OCI-LY1 (cell line): Measurements from ENCODE around the gene CFAP221.

Source experiments
- H2AFZ ChIP-seq: fragments of 200-600 bp; sonication (generic), shearing (Covaris generic); 2 replicates; pipeline ENCODE4 v1.6.0; 2014; ENCODE audit warnings: antibody characterized with exemption, mild to moderate bottlenecking, low read length
- H3F3A ChIP-seq: fragments of 200-600 bp; sonication (generic), shearing (Covaris generic); 2 replicates; pipeline ENCODE4 v1.6.0; 2014; ENCODE audit warnings: mild to moderate bottlenecking, antibody characterized with exemption, low read length, moderate library complexity; ENCODE audit not compliant: insufficient read depth
- H3K27ac ChIP-seq: fragments of 200-600 bp; sonication (generic); 2 replicates; pipeline ENCODE4 v1.5.1; 2014; ENCODE audit warnings: low read length, mixed run types, mild to moderate bottlenecking, low read depth; ENCODE audit not compliant: poor library complexity, severe bottlenecking
- H3K27me3 ChIP-seq: fragments of 200-600 bp; sonication (generic); 2 replicates; pipeline ENCODE4 v1.6.0; 2014; ENCODE audit warnings: antibody characterized with exemption, mild to moderate bottlenecking, low read length, moderate library complexity; ENCODE audit not compliant: insufficient read depth
- H3K36me3 ChIP-seq: fragments of 200-600 bp; sonication (generic); 2 replicates; pipeline ENCODE4 v1.6.1; 2014; ENCODE audit warnings: mild to moderate bottlenecking, antibody characterized with exemption, low read length, moderate library complexity, mixed read lengths; ENCODE audit not compliant: insufficient read depth
- H3K4me1 ChIP-seq: fragments of 200-600 bp; sonication (generic); 2 replicates; pipeline ENCODE4 v1.5.1; 2014; ENCODE audit warnings: mild to moderate bottlenecking, low read length, moderate library complexity; ENCODE audit not compliant: insufficient read depth, severe bottlenecking
- H3K4me2 ChIP-seq: fragments of 200-600 bp; sonication (generic), shearing (Covaris generic); 2 replicates; pipeline ENCODE4 v1.6.1; 2014; ENCODE audit warnings: low read length
- H3K4me3 ChIP-seq: fragments of 200-600 bp; sonication (generic); 2 replicates; pipeline ENCODE4 v1.5.1; 2014; ENCODE audit warnings: low read length, low read depth, mild to moderate bottlenecking, mixed read lengths; ENCODE audit not compliant: poor library complexity, severe bottlenecking
- H3K79me2 ChIP-seq: fragments of 200-600 bp; shearing (Covaris generic); 2 replicates; pipeline ENCODE4 v1.6.1; 2016; ENCODE audit warnings: mixed run types, low read length, mixed read lengths; ENCODE audit not compliant: insufficient read depth
- H3K9ac ChIP-seq: fragments of 200-600 bp; sonication (generic), shearing (Covaris generic); 2 replicates; pipeline ENCODE4 v1.6.1; 2014; ENCODE audit warnings: mild to moderate bottlenecking, low read length, mixed read lengths
- H3K9me2 ChIP-seq: fragments of 200-600 bp; sonication (generic), shearing (Covaris generic); 2 replicates; pipeline ENCODE4 v1.6.1; 2014; ENCODE audit warnings: low read depth, mild to moderate bottlenecking, low read length, mixed read lengths
- H3K9me3 ChIP-seq: fragments of 200-600 bp; shearing (Covaris generic); 2 replicates; pipeline ENCODE4 v1.6.1; 2014; ENCODE audit warnings: low read length, mixed read lengths
- H4K20me1 ChIP-seq: fragments of 200-600 bp; sonication (generic), shearing (Covaris generic); 2 replicates; pipeline ENCODE4 v1.6.0; 2016; ENCODE audit warnings: mild to moderate bottlenecking, low read length; ENCODE audit not compliant: insufficient read depth
- CTCF ChIP-seq: fragments of 200-600 bp; sonication (generic), shearing (Covaris generic); IDR thresholded peaks from 2 replicates; pipeline ENCODE4 v1.5.1; 2017; ENCODE audit warnings: mild to moderate bottlenecking, antibody characterized with exemption, low read length, moderate library complexity, mixed read lengths
- EZH2 ChIP-seq: fragments of 200-600 bp; sonication (generic), shearing (Covaris generic); IDR thresholded peaks from 2 replicates; pipeline ENCODE4 v1.8.0; 2017; ENCODE audit warnings: borderline replicate concordance, mixed run types, mild to moderate bottlenecking, antibody characterized with exemption, low read length, moderate library complexity, mixed read lengths

CFAP221 gene

GRCh38 chr2:119644186-119644585 lies 99.9 kb downstream of the CFAP221 start:
- H3K9me3 ChIP-seq, result no peaks in the 10 kb centered on the region
- TF ChIP-seq CTCF (no peak), EZH2 (no peak)
- no peak overlapping the region for H3K27ac ChIP-seq
- no peak overlapping the region for H3K9ac ChIP-seq
- no peaks in the 10 kb centered on the region for H3K79me2 ChIP-seq
- no peak overlapping the region for H3K4me2 ChIP-seq
- no peaks in the 10 kb centered on the region for H4K20me1 ChIP-seq
- H3F3A ChIP-seq, result no peaks in the 10 kb centered on the region
- H3K4me3 ChIP-seq, result no peak overlapping the region
- no peaks in the 10 kb centered on the region for H3K9me2 ChIP-seq
- H3K36me3 ChIP-seq, result no peaks in the 10 kb centered on the region
- peaks cover 13% of the 10 kb centered on the region for H3K4me1 ChIP-seq
- H3K27me3 ChIP-seq, result no peaks in the 10 kb centered on the region
- no peak overlapping the region for H2AFZ ChIP-seq

GRCh38 chr2:119645173-119645855 lies 101.1 kb downstream of the CFAP221 start:
- Histone ChIP-seq H3K79me2 (no peaks in the 10 kb centered on the region), H3K9me3 (no peaks in the 10 kb centered on the region; the same call in 1 of the 2 replicates), H3K27me3 (no peaks in the 10 kb centered on the region), H3K9me2 (no peaks in the 10 kb centered on the region), H4K20me1 (no peaks in the 10 kb centered on the region), H3K9ac (no peak overlapping the region), H3K4me1 (peaks cover 13% of the 10 kb centered on the region), H2AFZ (no peak overlapping the region), H3K4me2 (no peak overlapping the region), H3K27ac (no peak overlapping the region), H3K36me3 (no peaks in the 10 kb centered on the region), H3K4me3 (no peak overlapping the region), H3F3A (no peaks in the 10 kb centered on the region)
- no peak for TF ChIP-seq CTCF
- TF ChIP-seq EZH2, result no peak

GRCh38 chr2:119646149-119646548 lies 101.9 kb downstream of the CFAP221 start:
- Histone ChIP-seq H3K4me1 (peaks cover 13% of the 10 kb centered on the region), H3K79me2 (no peaks in the 10 kb centered on the region), H3K4me3 (no peak overlapping the region), H3K9ac (no peak overlapping the region), H3K36me3 (no peaks in the 10 kb centered on the region), H2AFZ (no peak overlapping the region), H3K27ac (no peak overlapping the region), H4K20me1 (no peaks in the 10 kb centered on the region), H3K27me3 (peaks cover 4% of the 10 kb centered on the region; the same call in 1 of the 2 replicates), H3K9me2 (no peaks in the 10 kb centered on the region), H3K4me2 (no peak overlapping the region), H3K9me3 (no peaks in the 10 kb centered on the region; the same call in 1 of the 2 replicates), H3F3A (no peaks in the 10 kb centered on the region)
- TF ChIP-seq EZH2 (no peak), CTCF (no peak)
